GM21390 (cell line): ENCODE measurements around the gene SCG3.
"Not testable (repeated sequence)": the region's sequence is repeated elsewhere in the genome, so short reads cannot be mapped to it uniquely, and the experiment has no call there.

Experiments
- ATAC-seq: cut with Tn5 transposase; IDR thresholded peaks from one replicate; pipeline ENCODE4 v1.9.1; 2021; ENCODE audit not compliant: unreplicated experiment

Gene SCG3

GRCh38 chr15:51681303-51681963, at the start of gene SCG3:
Gene SCG3, plus strand, starts transcription at chr15:51681503. Its CDS starts 253 bp downstream, at chr15:51681756.
- ATAC-seq = no peak

GRCh38 chr15:51634591-51635198, 46.6 kb upstream of the SCG3 start:
- ATAC-seq = no peak

- ATAC-seq = no peak
Measured at GRCh38 chr15:51641490-51642130, 39.7 kb upstream of the SCG3 start.

GRCh38 chr15:51642696-51643095, 38.6 kb upstream of the SCG3 start:
- no peak for ATAC-seq

- no peak for ATAC-seq
Measured at GRCh38 chr15:51647128-51647562, 34.2 kb upstream of the SCG3 start.

GRCh38 chr15:51648101-51648500, 33.2 kb upstream of the SCG3 start:
- not testable (repeated sequence) for ATAC-seq

GRCh38 chr15:51648643-51649042, 32.7 kb upstream of the SCG3 start:
- ATAC-seq = not testable (repeated sequence)

- ATAC-seq = no peak
Measured at GRCh38 chr15:51649659-51650521, 31.4 kb upstream of the SCG3 start.

GRCh38 chr15:51652084-51652668, 29.1 kb upstream of the SCG3 start:
- no peak for ATAC-seq

- not testable (repeated sequence) for ATAC-seq
Measured at GRCh38 chr15:51655401-51656057, 25.8 kb upstream of the SCG3 start.

GRCh38 chr15:51658664-51659063, 22.6 kb upstream of the SCG3 start:
- ATAC-seq = no peak

- no peak for ATAC-seq
Measured at GRCh38 chr15:51661072-51661471, 20.2 kb upstream of the SCG3 start.

- no peak for ATAC-seq
Measured at GRCh38 chr15:51667478-51667877, 13.8 kb upstream of the SCG3 start.

GRCh38 chr15:51668446-51668845, 12.9 kb upstream of the SCG3 start:
- no peak for ATAC-seq

- ATAC-seq = no peak
Measured at GRCh38 chr15:51669381-51669780, 11.9 kb upstream of the SCG3 start.

- no peak for ATAC-seq
Measured at GRCh38 chr15:51672155-51672687, 9.1 kb upstream of the SCG3 start.

GRCh38 chr15:51672913-51673857, 8.1 kb upstream of the SCG3 start:
- no peak for ATAC-seq

GRCh38 chr15:51675234-51675633, 6.1 kb upstream of the SCG3 start:
- no peak for ATAC-seq

GRCh38 chr15:51677021-51677420, 4.3 kb upstream of the SCG3 start:
- no peak for ATAC-seq
